Natural killer cell (primary cell): ENCODE results near the gene ALPK1. TPM values are rescaled to one million over a fixed set of nuclear protein-coding genes. Genes with fewer than 3 reads are reported as not detected.
"Not testable (repeated sequence)": the region's sequence is repeated elsewhere in the genome, so short reads cannot be mapped to it uniquely, and the experiment has no call there.

Experiments used
- ATAC-seq, 3 donors: fragments of 150-1000 bp in 2 of 3; fragments of 200-7000 bp in 1 of 3; cut with Tn5 transposase; 1 replicate in 1 of 3; 2 replicates in 2 of 3; pipeline ENCODE4 v1.10.0; 2021; ENCODE audit warnings: mild to moderate bottlenecking in 2 of 3, moderate library complexity in 2 of 3
- DNase-seq, 2 donors: peaks; one replicate each; pipeline versions ENCODE4 v3.0.0 to v3.0.0-alpha.2; 2013 to 2021; ENCODE audit warnings: mixed read lengths in 1 of 2
- H3K27ac ChIP-seq: one replicate; pipeline ENCODE4 v1.5.1; 2013; ENCODE audit warnings: mild to moderate bottlenecking, low read length
- H3K27me3 ChIP-seq: one replicate; pipeline ENCODE4 v1.6.1; 2013; ENCODE audit warnings: low read length; ENCODE audit not compliant: control insufficient read depth, insufficient read depth
- H3K36me3 ChIP-seq: one replicate; pipeline ENCODE4 v1.6.1; 2013; ENCODE audit warnings: low read length; ENCODE audit not compliant: control insufficient read depth, insufficient read depth
- H3K4me1 ChIP-seq: one replicate; pipeline ENCODE4 v1.6.1; 2013; ENCODE audit warnings: low read length; ENCODE audit not compliant: control insufficient read depth, insufficient read depth
- H3K4me3 ChIP-seq: one replicate; pipeline ENCODE4 v1.5.1; 2013; ENCODE audit warnings: low read length
- H3K9me3 ChIP-seq: one replicate; pipeline ENCODE4 v1.6.1; 2013; ENCODE audit warnings: low read length; ENCODE audit not compliant: control insufficient read depth, insufficient read depth
- H3K27ac Mint-ChIP-seq, 2 donors: one replicate each; pipeline ENCODE4 v1.8.0; 2022; ENCODE audit warnings: mild to moderate bottlenecking in 2 of 2, mixed read lengths in 2 of 2, moderate library complexity in 1 of 2
- H3K27me3 Mint-ChIP-seq, 2 donors: one replicate each; pipeline ENCODE4 v1.8.0; 2022; ENCODE audit warnings: low read depth in 2 of 2, mixed read lengths in 2 of 2
- H3K36me3 Mint-ChIP-seq: one replicate; pipeline ENCODE4 v1.8.0; 2022; ENCODE audit warnings: mixed read lengths
- H3K4me1 Mint-ChIP-seq, 2 donors: one replicate each; pipeline ENCODE4 v1.8.0; 2022; ENCODE audit warnings: mixed read lengths in 2 of 2
- H3K4me3 Mint-ChIP-seq: one replicate; pipeline ENCODE4 v1.8.0; 2022; ENCODE audit warnings: mild to moderate bottlenecking, moderate library complexity, mixed read lengths
- H3K9me3 Mint-ChIP-seq, 2 donors: one replicate each; pipeline ENCODE4 v1.8.0; 2022; ENCODE audit warnings: mixed read lengths in 2 of 2
- WGBS: methylation state at CpG from one replicate; pipeline ENCODE4 v1.1.7; 2013; ENCODE audit warnings: missing lambda C conversion rate; ENCODE audit not compliant: insufficient coverage; 5-methylcytosine and 5-hydroxymethylcytosine counted together
- intact Hi-C: fragments of 100-400 bp; cut with micrococcal nuclease; formaldehyde crosslinking; loops from one replicate; pipeline ENCODE4 v1.14.2; 2022
- total RNA-seq, 4 donors: library from RNA; stranded (reverse); fragments of 120-200 nt in 1 of 4; gene quantifications; one replicate each; pipeline versions ENCODE4 v1.2.3 to v1.2.4, GENCODE V29; 2013 to 2022
- TF ChIP-seq, protein P1 (sequence below): fragments of 200-600 bp; IDR thresholded peaks from one replicate; pipeline ENCODE4 v1.8.0; 2022; ENCODE audit warnings: antibody characterized with exemption

ALPK1 gene
- total RNA-seq, 3 donors from 2014 or later (not counting 1 experiment from before 2014, with no cell fraction given): 1.9 to 6.5 (median 3.9) TPM

GRCh38 chr4:112472318-112472717 lies 175.1 kb downstream of the ALPK1 start:
- Mint-ChIP-seq H3K36me3 (no peaks in the 10 kb centered on the region), H3K27ac (no peak overlapping the region), H3K4me1 (no peaks in the 10 kb centered on the region), H3K9me3 (peaks cover 0 to under 1% of the 10 kb centered on the region in 2 donors), H3K4me3 (no peak overlapping the region), H3K27me3 (peaks cover 0 to 2% of the 10 kb centered on the region in 2 donors)
- H3K4me3 ChIP-seq: no peak overlapping the region
- TF ChIP-seq, protein P1, sequence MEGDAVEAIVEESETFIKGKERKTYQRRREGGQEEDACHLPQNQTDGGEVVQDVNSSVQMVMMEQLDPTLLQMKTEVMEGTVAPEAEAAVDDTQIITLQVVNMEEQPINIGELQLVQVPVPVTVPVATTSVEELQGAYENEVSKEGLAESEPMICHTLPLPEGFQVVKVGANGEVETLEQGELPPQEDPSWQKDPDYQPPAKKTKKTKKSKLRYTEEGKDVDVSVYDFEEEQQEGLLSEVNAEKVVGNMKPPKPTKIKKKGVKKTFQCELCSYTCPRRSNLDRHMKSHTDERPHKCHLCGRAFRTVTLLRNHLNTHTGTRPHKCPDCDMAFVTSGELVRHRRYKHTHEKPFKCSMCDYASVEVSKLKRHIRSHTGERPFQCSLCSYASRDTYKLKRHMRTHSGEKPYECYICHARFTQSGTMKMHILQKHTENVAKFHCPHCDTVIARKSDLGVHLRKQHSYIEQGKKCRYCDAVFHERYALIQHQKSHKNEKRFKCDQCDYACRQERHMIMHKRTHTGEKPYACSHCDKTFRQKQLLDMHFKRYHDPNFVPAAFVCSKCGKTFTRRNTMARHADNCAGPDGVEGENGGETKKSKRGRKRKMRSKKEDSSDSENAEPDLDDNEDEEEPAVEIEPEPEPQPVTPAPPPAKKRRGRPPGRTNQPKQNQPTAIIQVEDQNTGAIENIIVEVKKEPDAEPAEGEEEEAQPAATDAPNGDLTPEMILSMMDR: no peak
- H3K9me3 ChIP-seq: no peaks in the 10 kb centered on the region
- no peak for ATAC-seq
- H3K27me3 ChIP-seq: no peaks in the 10 kb centered on the region
- no peaks in the 10 kb centered on the region for H3K4me1 ChIP-seq
- intact Hi-C loops: no loop called here
- no peak for DNase-seq
- H3K27ac ChIP-seq: no peak overlapping the region
- no peaks in the 10 kb centered on the region for H3K36me3 ChIP-seq

DNA sequence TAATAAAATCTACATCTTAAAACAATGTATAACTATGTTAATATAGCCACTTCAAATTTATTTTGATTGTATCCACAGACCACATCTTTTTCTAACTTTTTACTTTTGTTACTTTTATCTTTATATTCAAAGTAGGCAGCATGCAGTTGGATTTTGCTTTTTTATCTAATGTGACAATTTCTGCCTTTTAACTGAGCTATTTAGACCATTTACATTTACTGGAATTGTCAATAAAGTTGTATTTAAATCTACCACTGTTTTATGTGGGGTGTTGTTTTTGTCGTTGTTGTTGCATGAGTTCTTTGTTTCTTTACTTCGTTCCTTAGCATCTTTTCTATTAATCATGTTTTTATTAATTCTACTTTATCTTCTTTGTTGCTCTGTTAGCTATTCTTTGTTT lies 176.8 kb downstream of the ALPK1 start:
- Mint-ChIP-seq H3K27me3 (peaks cover 0 to 2% of the 10 kb centered on the region in 2 donors), H3K36me3 (no peaks in the 10 kb centered on the region), H3K9me3 (peaks cover 0 to 3% of the 10 kb centered on the region in 2 donors), H3K4me1 (no peaks in the 10 kb centered on the region), H3K4me3 (no peak overlapping the region), H3K27ac (no peak overlapping the region)
- intact Hi-C loops: no loop called here
- TF ChIP-seq, protein P1: no peak
- Histone ChIP-seq H3K27me3 (no peaks in the 10 kb centered on the region), H3K36me3 (no peaks in the 10 kb centered on the region), H3K9me3 (no peaks in the 10 kb centered on the region), H3K4me1 (no peaks in the 10 kb centered on the region), H3K4me3 (no peak overlapping the region), H3K27ac (no peak overlapping the region)
- WGBS: no CpG with 5 or more reads among the region's 2 CpGs
- ATAC-seq (no peak), DNase-seq (no peak)

DNA sequence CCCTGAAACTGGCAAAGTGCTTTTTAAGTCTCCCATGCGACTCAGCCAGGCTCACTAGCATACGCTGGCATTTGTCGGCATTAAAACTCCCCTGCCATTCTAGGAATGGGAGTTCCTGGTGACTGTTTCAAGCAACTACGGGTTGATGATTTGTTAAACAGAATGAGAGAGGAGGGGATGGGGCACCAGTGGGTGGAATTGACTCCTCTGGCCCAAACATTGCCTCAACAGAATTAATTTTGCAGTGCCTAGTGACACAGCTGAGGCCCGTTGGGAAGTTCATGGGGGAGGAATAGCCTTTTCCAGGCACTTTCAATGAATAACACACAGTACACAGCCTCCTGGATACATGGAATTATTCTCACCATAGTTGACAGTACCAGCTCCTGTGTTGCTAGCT lies 188.8 kb downstream of the ALPK1 start:
- H3K27me3 Mint-ChIP-seq: peaks cover 0 to 3% of the 10 kb centered on the region in 2 donors
- WGBS: 85% methylated on average over 4 of the region's 5 CpGs
- DNase-seq (no peak), ATAC-seq (no peak)
- Histone ChIP-seq H3K4me3 (no peak overlapping the region), H3K9me3 (peaks cover 4% of the 10 kb centered on the region), H3K36me3 (no peaks in the 10 kb centered on the region), H3K4me1 (no peaks in the 10 kb centered on the region), H3K27ac (no peak overlapping the region), H3K27me3 (no peaks in the 10 kb centered on the region)
- intact Hi-C loops: no loop called here
- no peak overlapping the region for H3K4me3 Mint-ChIP-seq
- no peak overlapping the region for H3K27ac Mint-ChIP-seq
- no peaks in the 10 kb centered on the region for H3K4me1 Mint-ChIP-seq
- peaks cover 11% of the 10 kb centered on the region for H3K36me3 Mint-ChIP-seq
- H3K9me3 Mint-ChIP-seq: peaks cover 8 to 13% of the 10 kb centered on the region in 2 donors
- TF ChIP-seq, protein P1: no peak

- intact Hi-C loops, H3K9me3 Mint-ChIP-seq: not testable (repeated sequence)
- WGBS: 96% methylated on average over 3 of the region's 3 CpGs
Measured at GRCh38 chr4:112490808-112491207, 193.6 kb downstream of the ALPK1 start.

More at GRCh38 chr4:112490808-112491207, 193.6 kb downstream of the ALPK1 start:
- H3K36me3 ChIP-seq, H3K36me3 Mint-ChIP-seq, H3K27me3 Mint-ChIP-seq, H3K4me3 Mint-ChIP-seq, H3K27ac ChIP-seq, ATAC-seq, H3K4me1 Mint-ChIP-seq, H3K27me3 ChIP-seq, H3K4me1 ChIP-seq, H3K9me3 ChIP-seq, DNase-seq, H3K27ac Mint-ChIP-seq, H3K4me3 ChIP-seq: not testable (repeated sequence)

Other genes with a start within 250 kb of the ALPK1 start
- under 1 TPM; 0.36 to 0.75 (median 0.40) TPM for gene FAM241A, start 151.9 kb upstream of the ALPK1 start, total RNA-seq
- 1 to 10 TPM; 7.5 to 9.4 (median 7.5) TPM for gene AP1AR, start 65.6 kb upstream of the ALPK1 start, total RNA-seq
- gene TIFA, start 11.5 kb upstream of the ALPK1 start, total RNA-seq: 10 to 100 TPM in 2 of 3 donors, 1 to 10 TPM in 1; 7.5 to 16.1 (median 13.1) TPM
- not detected for gene NEUROG2, start 218.8 kb downstream of the ALPK1 start, total RNA-seq